GM19452 (cell line): Measurements from ENCODE around the gene C2orf15.
"Not testable (repeated sequence)": the region's sequence is repeated elsewhere in the genome, so short reads cannot be mapped to it uniquely, and the experiment has no call there.

Source experiments
- ATAC-seq: cut with Tn5 transposase; IDR thresholded peaks from one replicate; pipeline ENCODE4 v1.9.1; 2021; ENCODE audit not compliant: unreplicated experiment

The C2orf15 gene

GRCh38 chr2:99159594-99159993, 18.1 kb downstream of the C2orf15 start:
- no peak for ATAC-seq

GRCh38 chr2:99166218-99166617, 24.7 kb downstream of the C2orf15 start:
- ATAC-seq = no peak

- ATAC-seq = no peak
These were observed 28.0 kb downstream of the C2orf15 start for GRCh38 chr2:99169534-99169933.

- no peak for ATAC-seq
These were observed 30.1 kb downstream of the C2orf15 start for GRCh38 chr2:99171377-99172140.

GRCh38 chr2:99180755-99181623, 39.5 kb downstream of the C2orf15 start, which contains the start of the genes MITD1 and MRPL30:
TSS of gene MITD1 (minus strand) at chr2:99181058. CDS start at chr2:99180981, 77 bp downstream.
TSS of gene MRPL30 (plus strand) at chr2:99181184. CDS start at chr2:99186204, 5,020 bp downstream.
- peak; percentile 93 for ATAC-seq

- no peak for ATAC-seq
These were observed 40.1 kb downstream of the C2orf15 start for GRCh38 chr2:99181624-99182000.

GRCh38 chr2:99183025-99183424, 41.5 kb downstream of the C2orf15 start:
- ATAC-seq = no peak

- no peak for ATAC-seq
These were observed 43.3 kb downstream of the C2orf15 start for GRCh38 chr2:99184811-99185210.

- no peak for ATAC-seq
These were observed 45.5 kb downstream of the C2orf15 start for GRCh38 chr2:99187011-99187410.

- no peak for ATAC-seq
These were observed 46.9 kb downstream of the C2orf15 start for GRCh38 chr2:99188357-99188756.

- no peak for ATAC-seq
These were observed 49.0 kb downstream of the C2orf15 start for GRCh38 chr2:99190548-99190947.

GRCh38 chr2:99192364-99192763, 50.9 kb downstream of the C2orf15 start:
- ATAC-seq = not testable (repeated sequence)

- ATAC-seq = no peak
These were observed 56.8 kb downstream of the C2orf15 start for GRCh38 chr2:99198103-99198841.

GRCh38 chr2:99200076-99200800, 58.7 kb downstream of the C2orf15 start:
- no peak for ATAC-seq
